A673 (cell line): ENCODE data around the gene PPP1R2.

ENCODE experiments used
- CTCF ChIP-seq: fragments of 300-800, 200-600 bp; sonication (generic); conservative IDR thresholded peaks from 2 replicates; pipeline ENCODE4 v1.5.1; 2017; ENCODE audit warnings: low read depth, mild to moderate bottlenecking, antibody characterized with exemption, low read length, moderate library complexity, mixed read lengths
- EZH2 ChIP-seq: fragments of 200-600 bp; sonication (generic); IDR thresholded peaks from 2 replicates; pipeline ENCODE4 v1.6.1; 2017; ENCODE audit warnings: borderline replicate concordance, low read depth, mild to moderate bottlenecking, mixed read lengths, antibody characterized with exemption, low read length; ENCODE audit not compliant: poor library complexity, severe bottlenecking

- TF ChIP-seq CTCF: no peak
- no peak for TF ChIP-seq EZH2
Observed at GRCh38 chr3:195570912-195571311, 27.8 kb upstream of the PPP1R2 start.
